GM12878 (cell line): ENCODE measurements around the gene CCIN. TPM values are rescaled to one million over a fixed set of nuclear protein-coding genes. Genes with fewer than 3 reads are reported as not detected.

Source experiments
- ATAC-seq: fragments of 200-7000 bp; cut with Tn5 transposase; 3 replicates; pipeline ENCODE4 v1.9.1; 2020; ENCODE audit warnings: mild to moderate bottlenecking, moderate library complexity
- BruUV-seq: library from RNA; stranded (reverse); fragments of 400-500 nt; replicated peaks from 2 replicates; lab custom pipeline; 2021; lab: Mats Ljungman, UMichigan
- CTCF ChIA-PET: fragments of 300-600 bp; sonication (Branson Sonifier 250); formaldehyde crosslinking; extraction: SDS; loops from one replicate; lab custom pipeline; 2021; ENCODE audit warnings: inconsistent platforms; lab: Yijun Ruan, JAX
- POLR2A ChIA-PET: fragments of 350-600 bp; formaldehyde crosslinking; extraction: SDS; loops from one replicate; lab custom pipeline; 2021; ENCODE audit warnings: inconsistent platforms; lab: Charles Lee
- RAD21 ChIA-PET: fragments of 300-600 bp; sonication (Branson Sonifier 250); formaldehyde crosslinking; loops from one replicate; lab custom pipeline; 2023; ENCODE audit warnings: antibody characterized with exemption; ENCODE audit not compliant: unreplicated experiment; lab: Charles Lee
- SMC1A ChIA-PET: fragments of 300-600 bp; sonication (Branson Sonifier 250); formaldehyde crosslinking; loops from one replicate; lab custom pipeline; 2023; ENCODE audit not compliant: unreplicated experiment, uncharacterized antibody; lab: Charles Lee
- DNase-seq: peaks from one replicate; pipeline ENCODE4 v3.0.0-alpha.2; 2011; ENCODE audit warnings: low read depth, low spot score
- FAIRE-seq: peaks from 3 replicates; lab custom pipeline; 2011; peaks lifted over from hg19 to GRCh38; lab: Jason Lieb, UNC
- H2AFZ ChIP-seq: 2 replicates; pipeline ENCODE4 v1.6.0; 2011; ENCODE audit warnings: low read depth, low read length, control low read depth; ENCODE audit not compliant: control insufficient read depth
- H3K27ac ChIP-seq: 2 replicates; pipeline ENCODE4 v1.5.1; 2011; ENCODE audit warnings: control low read depth; ENCODE audit not compliant: control insufficient read depth, insufficient read depth
- H3K27me3 ChIP-seq, 2 experiments: replicated peaks in 1 of 2; 2 replicates each; pipeline versions ENCODE4 v1.6.0 to v1.6.1; 2011; ENCODE audit warnings: low read length in 1 of 2; ENCODE audit not compliant: control insufficient read depth in 2 of 2, insufficient read depth in 2 of 2
- H3K36me3 ChIP-seq, 2 experiments: 2 replicates each; pipeline ENCODE4 v1.5.1; 2011; ENCODE audit warnings: low read length in 1 of 2; ENCODE audit not compliant: control insufficient read depth in 2 of 2, insufficient read depth in 2 of 2
- H3K4me1 ChIP-seq: 2 replicates; pipeline ENCODE4 v1.6.1; 2011; ENCODE audit warnings: mild to moderate bottlenecking, low read length, moderate library complexity, mixed read lengths; ENCODE audit not compliant: control insufficient read depth, insufficient read depth
- H3K4me2 ChIP-seq: 2 replicates; pipeline ENCODE4 v1.6.0; 2011; ENCODE audit warnings: control low read depth; ENCODE audit not compliant: control insufficient read depth, insufficient read depth
- H3K4me3 ChIP-seq: fragments of 200-600 bp; sonication (generic); 2 replicates; pipeline ENCODE4 v1.5.1; 2016
- H3K79me2 ChIP-seq: 2 replicates; pipeline ENCODE4 v1.6.0; 2011; ENCODE audit warnings: low read length; ENCODE audit not compliant: control insufficient read depth, insufficient read depth
- H3K9ac ChIP-seq: 2 replicates; pipeline ENCODE4 v1.8.0; 2011; ENCODE audit warnings: low read length, control low read depth, mixed read lengths; ENCODE audit not compliant: control insufficient read depth, insufficient read depth
- H3K9me3 ChIP-seq: replicated peaks from 3 replicates; pipeline ENCODE4 v1.5.1; 2011; ENCODE audit warnings: mild to moderate bottlenecking, low read length; ENCODE audit not compliant: control insufficient read depth, insufficient read depth
- H4K20me1 ChIP-seq: 2 replicates; pipeline ENCODE4 v1.6.0; 2011; ENCODE audit not compliant: control insufficient read depth, insufficient read depth
- CHD2 ChIP-seq: IDR thresholded peaks from 2 replicates; pipeline ENCODE4 v1.6.1; 2011; ENCODE audit warnings: low read depth, low read length, improper control_type of control experiment, borderline replicate concordance
- EED ChIP-seq: sonication (generic); IDR thresholded peaks from 2 replicates; pipeline ENCODE4 v1.6.1; 2016; ENCODE audit warnings: antibody characterized with exemption, low read depth
- KAT2A ChIP-seq: conservative IDR thresholded peaks from 2 replicates; pipeline ENCODE4 v1.6.1; 2011; ENCODE audit warnings: low read depth, low read length; ENCODE audit not compliant: control insufficient read depth
- NFXL1 ChIP-seq: fragments of 450-650 bp; IDR thresholded peaks from 2 replicates; pipeline ENCODE4 v1.6.1; 2017; ENCODE audit warnings: antibody characterized with exemption, mild to moderate bottlenecking, borderline replicate concordance
- NR2C1 ChIP-seq: fragments of 450-650 bp; IDR thresholded peaks from 2 replicates; pipeline ENCODE4 v1.6.1; 2017; ENCODE audit warnings: antibody characterized with exemption, mild to moderate bottlenecking, moderate library complexity
- POLR2A ChIP-seq: IDR thresholded peaks from 2 replicates; pipeline ENCODE4 v1.6.1; 2011; ENCODE audit warnings: low read depth, mild to moderate bottlenecking, low read length
- POLR2AphosphoS2 ChIP-seq: IDR thresholded peaks from 2 replicates; pipeline ENCODE4 v1.6.1; 2011; ENCODE audit warnings: low read depth, mild to moderate bottlenecking, low read length, improper control_type of control experiment, moderate library complexity
- SMAD5 ChIP-seq: IDR thresholded peaks from 2 replicates; pipeline ENCODE4 v1.6.1; 2016; ENCODE audit warnings: antibody characterized with exemption, low read depth
- STAT3 ChIP-seq: IDR thresholded peaks from 2 replicates; pipeline ENCODE4 v1.6.1; 2011; ENCODE audit warnings: low read depth, low read length, improper control_type of control experiment
- ZSCAN29 ChIP-seq: fragments of 450-650 bp; IDR thresholded peaks from 2 replicates; pipeline ENCODE4 v1.6.1; 2017; ENCODE audit warnings: mild to moderate bottlenecking, moderate library complexity
- WGBS: methylation state at CpG from one replicate; pipeline ENCODE4 v1.1.6; 2016; ENCODE audit warnings: low lambda C conversion rate; ENCODE audit not compliant: insufficient replicate concordance, insufficient coverage; ENCODE audit errors: missing lambda C conversion rate; 5-methylcytosine and 5-hydroxymethylcytosine counted together
- in situ Hi-C: fragments of 300-500 bp; cut with MboI; formaldehyde crosslinking; loops from 9 replicates; pipeline ENCODE4 v1.14.3; 2018; ENCODE audit warnings: mixed read lengths
- intact Hi-C: fragments of 100-400 bp; cut with micrococcal nuclease; formaldehyde crosslinking; loops from one replicate; pipeline ENCODE4 v1.14.2; 2022; ENCODE audit not compliant: unreplicated experiment
- polyA plus RNA-seq, 11 experiments: library from polyadenylated mRNA; depleted of rRNA in 4 of 11; unstranded in 6 of 11; stranded (reverse) in 5 of 11; fragments of >200 nt; fragmentation: Nextera tagmentation in 4 of 11; fragmentation: Illumina TruSeq in 1 of 11; extraction: Ambion mirVana in 4 of 11; extraction: Trizol in 1 of 11; gene quantifications; 1 replicate in 1 of 11; 2 replicates in 10 of 11; pipeline versions ENCODE4 v1.2.1 to v1.2.3, GENCODE V29; 2011 to 2016; ENCODE audit warnings: inconsistent platforms in 2 of 11, missing spikeins in 2 of 11, low read depth in 1 of 11
- total RNA-seq, 4 experiments: library from RNA; depleted of rRNA in 3 of 4; stranded (reverse); fragments of >200 nt in 3 of 4; fragmentation: Illumina TruSeq in 1 of 4; extraction: Trizol in 1 of 4; gene quantifications; 2 replicates each; pipeline versions ENCODE4 v1.2.1 to v1.2.3, GENCODE V29; 2013 to 2021
- TF ChIP-seq, protein P1 (sequence below): fragments of 450-650 bp; formaldehyde crosslinking; IDR thresholded peaks from 2 replicates; pipeline ENCODE4 v1.4.0; 2022; ENCODE audit warnings: mild to moderate bottlenecking, moderate library complexity
- TF ChIP-seq, protein P2 (sequence below): fragments of 450-650 bp; IDR thresholded peaks from 2 replicates; pipeline ENCODE4 v1.6.1; 2017; ENCODE audit warnings: mild to moderate bottlenecking, moderate library complexity
- TF ChIP-seq, protein P3 (sequence below): fragments of 450-650 bp; IDR thresholded peaks from 2 replicates; pipeline ENCODE4 v1.6.1; 2014; ENCODE audit warnings: mild to moderate bottlenecking

CCIN gene
- total and polyA plus RNA-seq, 10 of the 15 experiments (the other 5 are each of a cell fraction or from before 2014, with no cell fraction given) = not detected

DNA sequence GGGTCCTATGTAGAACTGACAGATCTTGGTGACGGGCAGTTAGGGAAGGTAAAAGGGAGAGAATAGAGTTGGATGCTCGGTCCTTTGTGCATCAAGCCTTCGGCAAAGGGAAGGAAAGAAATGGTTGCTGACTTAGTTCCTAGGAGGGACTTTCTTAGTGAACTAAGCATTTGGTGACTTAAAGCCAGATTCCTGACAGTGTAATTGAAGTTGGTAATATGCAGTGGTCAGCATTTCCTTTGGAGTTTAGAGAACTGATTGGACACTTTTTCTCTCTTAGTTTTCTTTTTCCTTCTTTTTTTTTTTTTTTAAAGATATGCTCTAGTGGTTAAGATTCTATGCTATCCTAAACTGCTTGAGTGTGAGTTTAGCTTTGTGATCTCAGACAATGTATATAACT, 23.8 kb downstream of the CCIN start:
- peaks cover 52% of the 10 kb centered on the region for H3K79me2 ChIP-seq
- peak overlapping the region; percentile 87 for H3K4me2 ChIP-seq
- in situ Hi-C loops = no loop called here
- H4K20me1 ChIP-seq = peaks cover 8% of the 10 kb centered on the region; the same call in 1 of the 2 replicates
- peak overlapping the region; percentile 86 for H3K4me3 ChIP-seq
- peaks cover 5% of the 10 kb centered on the region; the same call in 1 of the 2 replicates for H3K4me1 ChIP-seq
- SMC1A ChIA-PET = interaction anchor here (0.8 to 1.9 kb wide), 3 partner anchors 8 to 131 kb away, joined by 3 to 8 read pairs (median 6); no protein-coding TSS in a partner anchor
- no peak for DNase-seq
- TF ChIP-seq NFXL1 (no peak), SMAD5 (no peak), POLR2A (no peak), NR2C1 (no peak), EED (no peak), CHD2 (no peak), STAT3 (no peak), POLR2AphosphoS2 (no peak), KAT2A (no peak), ZSCAN29 (no peak)
- TF ChIP-seq, protein P1, sequence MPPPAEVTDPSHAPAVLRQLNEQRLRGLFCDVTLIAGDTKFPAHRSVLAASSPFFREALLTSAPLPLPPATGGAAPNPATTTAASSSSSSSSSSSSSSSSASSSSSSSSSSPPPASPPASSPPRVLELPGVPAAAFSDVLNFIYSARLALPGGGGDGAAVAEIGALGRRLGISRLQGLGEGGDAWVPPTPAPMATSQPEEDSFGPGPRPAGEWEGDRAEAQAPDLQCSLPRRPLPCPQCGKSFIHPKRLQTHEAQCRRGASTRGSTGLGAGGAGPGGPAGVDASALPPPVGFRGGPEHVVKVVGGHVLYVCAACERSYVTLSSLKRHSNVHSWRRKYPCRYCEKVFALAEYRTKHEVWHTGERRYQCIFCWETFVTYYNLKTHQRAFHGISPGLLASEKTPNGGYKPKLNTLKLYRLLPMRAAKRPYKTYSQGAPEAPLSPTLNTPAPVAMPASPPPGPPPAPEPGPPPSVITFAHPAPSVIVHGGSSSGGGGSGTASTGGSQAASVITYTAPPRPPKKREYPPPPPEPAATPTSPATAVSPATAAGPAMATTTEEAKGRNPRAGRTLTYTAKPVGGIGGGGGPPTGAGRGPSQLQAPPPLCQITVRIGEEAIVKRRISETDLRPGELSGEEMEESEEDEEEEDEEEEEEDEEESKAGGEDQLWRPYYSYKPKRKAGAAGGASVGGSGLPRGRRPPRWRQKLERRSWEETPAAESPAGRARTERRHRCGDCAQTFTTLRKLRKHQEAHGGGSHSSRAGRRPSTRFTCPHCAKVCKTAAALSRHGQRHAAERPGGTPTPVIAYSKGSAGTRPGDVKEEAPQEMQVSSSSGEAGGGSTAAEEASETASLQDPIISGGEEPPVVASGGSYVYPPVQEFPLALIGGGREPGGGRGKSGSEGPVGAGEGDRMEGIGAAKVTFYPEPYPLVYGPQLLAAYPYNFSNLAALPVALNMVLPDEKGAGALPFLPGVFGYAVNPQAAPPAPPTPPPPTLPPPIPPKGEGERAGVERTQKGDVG (CRISPR knock-in tag) = no peak
- TF ChIP-seq, protein P2, sequence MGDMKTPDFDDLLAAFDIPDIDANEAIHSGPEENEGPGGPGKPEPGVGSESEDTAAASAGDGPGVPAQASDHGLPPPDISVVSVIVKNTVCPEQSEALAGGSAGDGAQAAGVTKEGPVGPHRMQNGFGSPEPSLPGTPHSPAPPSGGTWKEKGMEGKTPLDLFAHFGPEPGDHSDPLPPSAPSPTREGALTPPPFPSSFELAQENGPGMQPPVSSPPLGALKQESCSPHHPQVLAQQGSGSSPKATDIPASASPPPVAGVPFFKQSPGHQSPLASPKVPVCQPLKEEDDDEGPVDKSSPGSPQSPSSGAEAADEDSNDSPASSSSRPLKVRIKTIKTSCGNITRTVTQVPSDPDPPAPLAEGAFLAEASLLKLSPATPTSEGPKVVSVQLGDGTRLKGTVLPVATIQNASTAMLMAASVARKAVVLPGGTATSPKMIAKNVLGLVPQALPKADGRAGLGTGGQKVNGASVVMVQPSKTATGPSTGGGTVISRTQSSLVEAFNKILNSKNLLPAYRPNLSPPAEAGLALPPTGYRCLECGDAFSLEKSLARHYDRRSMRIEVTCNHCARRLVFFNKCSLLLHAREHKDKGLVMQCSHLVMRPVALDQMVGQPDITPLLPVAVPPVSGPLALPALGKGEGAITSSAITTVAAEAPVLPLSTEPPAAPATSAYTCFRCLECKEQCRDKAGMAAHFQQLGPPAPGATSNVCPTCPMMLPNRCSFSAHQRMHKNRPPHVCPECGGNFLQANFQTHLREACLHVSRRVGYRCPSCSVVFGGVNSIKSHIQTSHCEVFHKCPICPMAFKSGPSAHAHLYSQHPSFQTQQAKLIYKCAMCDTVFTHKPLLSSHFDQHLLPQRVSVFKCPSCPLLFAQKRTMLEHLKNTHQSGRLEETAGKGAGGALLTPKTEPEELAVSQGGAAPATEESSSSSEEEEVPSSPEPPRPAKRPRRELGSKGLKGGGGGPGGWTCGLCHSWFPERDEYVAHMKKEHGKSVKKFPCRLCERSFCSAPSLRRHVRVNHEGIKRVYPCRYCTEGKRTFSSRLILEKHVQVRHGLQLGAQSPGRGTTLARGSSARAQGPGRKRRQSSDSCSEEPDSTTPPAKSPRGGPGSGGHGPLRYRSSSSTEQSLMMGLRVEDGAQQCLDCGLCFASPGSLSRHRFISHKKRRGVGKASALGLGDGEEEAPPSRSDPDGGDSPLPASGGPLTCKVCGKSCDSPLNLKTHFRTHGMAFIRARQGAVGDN = no peak
- TF ChIP-seq, protein P3, sequence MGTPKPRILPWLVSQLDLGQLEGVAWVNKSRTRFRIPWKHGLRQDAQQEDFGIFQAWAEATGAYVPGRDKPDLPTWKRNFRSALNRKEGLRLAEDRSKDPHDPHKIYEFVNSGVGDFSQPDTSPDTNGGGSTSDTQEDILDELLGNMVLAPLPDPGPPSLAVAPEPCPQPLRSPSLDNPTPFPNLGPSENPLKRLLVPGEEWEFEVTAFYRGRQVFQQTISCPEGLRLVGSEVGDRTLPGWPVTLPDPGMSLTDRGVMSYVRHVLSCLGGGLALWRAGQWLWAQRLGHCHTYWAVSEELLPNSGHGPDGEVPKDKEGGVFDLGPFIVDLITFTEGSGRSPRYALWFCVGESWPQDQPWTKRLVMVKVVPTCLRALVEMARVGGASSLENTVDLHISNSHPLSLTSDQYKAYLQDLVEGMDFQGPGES = no peak
- TF ChIP-seq, all 136 proteins: peak for 0
- ChIA-PET RAD21 (no interaction called here), POLR2A (interaction anchor here (0.6 to 1.0 kb wide), 4 partner anchors 17 to 1937 kb away, joined by 3 to 4 read pairs (median 3); partner anchors contain the start of gene GNE), CTCF (interaction anchor here (0.8 to 2.2 kb wide), 6 partner anchors 8 to 135 kb away, joined by 3 to 11 read pairs (median 3); no protein-coding TSS in a partner anchor)
- no peaks in the 10 kb centered on the region for H3K9me3 ChIP-seq
- peak overlapping the region; percentile 29; the same call in 1 of the 2 replicates for H3K9ac ChIP-seq
- WGBS = 49% methylated on average over 3 of the region's 3 CpGs
- H3K36me3 ChIP-seq = peaks cover 0 to 11% of the 10 kb centered on the region in 2 experiments; a peak in 2 of 4 replicates
- H2AFZ ChIP-seq = no peak overlapping the region
- intact Hi-C loops = loop anchor here (5.0 kb wide), 2 partner anchors 64 to 134 kb away; partner anchors contain the start of gene GNE
- no peak for ATAC-seq
- H3K27ac ChIP-seq = no peak overlapping the region
- BruUV-seq = no TSS peak
- no peak for FAIRE-seq
- no peaks in the 10 kb centered on the region for H3K27me3 ChIP-seq
